Fibroblast of lung (primary cell): ENCODE data around the gene TMPRSS13. TPM values are rescaled to one million over a fixed set of nuclear protein-coding genes. Genes with fewer than 3 reads are reported as not detected.

ENCODE experiments used
- DNase-seq, 2 donors: peaks; one replicate each; pipeline versions ENCODE4 v3.0.0 to v3.0.0-alpha.2; 2010; ENCODE audit warnings: low read depth in 2 of 2
- H2AFZ ChIP-seq: 2 replicates; pipeline ENCODE4 v1.5.1; 2012; ENCODE audit warnings: low read length, control low read depth, inconsistent platforms
- H3K27ac ChIP-seq: 2 replicates; pipeline ENCODE4 v1.5.1; 2011; ENCODE audit warnings: low read length, control low read depth; ENCODE audit not compliant: insufficient read depth
- H3K27me3 ChIP-seq: 2 replicates; pipeline ENCODE4 v1.5.1; 2011; ENCODE audit warnings: mild to moderate bottlenecking, low read length; ENCODE audit not compliant: control insufficient read depth, insufficient read depth
- H3K36me3 ChIP-seq: 2 replicates; pipeline ENCODE4 v1.5.1; 2011; ENCODE audit warnings: low read length; ENCODE audit not compliant: control insufficient read depth, insufficient read depth
- H3K4me1 ChIP-seq: 2 replicates; pipeline ENCODE4 v1.5.1; 2011; ENCODE audit warnings: low read length; ENCODE audit not compliant: control insufficient read depth, insufficient read depth; ENCODE audit errors: extremely low read depth
- H3K4me2 ChIP-seq: 2 replicates; pipeline ENCODE4 v1.5.1; 2011; ENCODE audit warnings: low read length, control low read depth; ENCODE audit not compliant: insufficient read depth; ENCODE audit errors: extremely low read depth
- H3K4me3 ChIP-seq, 4 experiments: fragments of 200-600 bp in 1 of 4; sonication (generic) in 1 of 4; replicated peaks in 1 of 4; 2 replicates each; pipeline ENCODE4 v1.5.1; 2011 to 2016; ENCODE audit warnings: low read length in 4 of 4, low read depth in 3 of 4, mild to moderate bottlenecking in 3 of 4, control low read depth in 2 of 4, inconsistent platforms in 1 of 4, mixed read lengths in 1 of 4; ENCODE audit not compliant: insufficient read depth in 1 of 4; ENCODE audit errors: control extremely low read depth in 1 of 4
- H3K79me2 ChIP-seq: 2 replicates; pipeline ENCODE4 v1.5.1; 2012; ENCODE audit warnings: mild to moderate bottlenecking, low read length, inconsistent platforms; ENCODE audit not compliant: control insufficient read depth, insufficient read depth
- H3K9ac ChIP-seq: 2 replicates; pipeline ENCODE4 v1.5.1; 2011; ENCODE audit warnings: mild to moderate bottlenecking, low read length, control low read depth; ENCODE audit not compliant: insufficient read depth
- H3K9me3 ChIP-seq: 2 replicates; pipeline ENCODE4 v1.5.1; 2012; ENCODE audit warnings: low read depth, low read length; ENCODE audit not compliant: control insufficient read depth, insufficient read depth
- H4K20me1 ChIP-seq: 2 replicates; pipeline ENCODE4 v1.5.1; 2011; ENCODE audit warnings: low read length; ENCODE audit not compliant: control insufficient read depth, insufficient read depth; ENCODE audit errors: extremely low read depth
- EZH2 ChIP-seq: IDR thresholded peaks from 2 replicates; pipeline ENCODE4 v1.5.1; 2012; ENCODE audit warnings: low read length, control low read depth, mild to moderate bottlenecking; ENCODE audit errors: missing control alignments
- polyA plus RNA-seq, 2 donors: library from polyadenylated mRNA; depleted of rRNA in 1 of 2; stranded (reverse) in 1 of 2; unstranded in 1 of 2; fragments of >200 nt; gene quantifications; 2 replicates each; pipeline ENCODE4 v1.2.1, GENCODE V29; 2011 to 2012; ENCODE audit warnings: missing spikeins in 1 of 2
- total RNA-seq: library from RNA; depleted of rRNA; stranded (reverse); fragments of >200 nt; gene quantifications from 2 replicates; pipeline ENCODE4 v1.2.1, GENCODE V29; 2014
- TF ChIP-seq, protein P1 (sequence below), 2 donors: IDR thresholded peaks in 1 of 2; conservative IDR thresholded peaks in 1 of 2; 1 replicate in 1 of 2; 2 replicates in 1 of 2; pipeline ENCODE4 v1.5.1; 2011 to 2012; ENCODE audit warnings: low read length in 2 of 2, control low read depth in 1 of 2, inconsistent platforms in 1 of 2, low read depth in 1 of 2, mild to moderate bottlenecking in 1 of 2

The TMPRSS13 gene
- total and polyA plus RNA-seq, 2 donors (not counting 1 experiment from before 2014, with no cell fraction given): not detected

DNA sequence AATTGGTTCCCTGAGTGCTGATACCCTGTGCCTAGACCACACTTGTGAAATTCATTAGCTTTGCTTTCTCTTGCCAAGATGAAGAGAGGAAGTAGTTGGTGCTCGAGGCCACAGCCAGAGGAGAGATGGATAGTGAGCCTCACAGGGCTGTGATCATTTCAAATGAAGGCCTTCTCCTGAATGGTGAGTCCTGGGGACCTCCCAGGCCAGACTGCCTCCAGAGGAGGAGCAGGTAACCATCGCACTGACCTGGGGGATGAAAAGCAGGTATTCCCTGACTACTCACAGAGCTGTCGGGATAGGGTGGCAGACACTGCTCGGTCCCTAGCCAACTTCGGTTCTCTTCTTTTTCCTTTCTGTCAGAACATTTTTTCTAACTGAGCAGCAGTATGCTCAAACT is 48.0 kb downstream of the TMPRSS13 start:
- no peak overlapping the region for H3K27ac ChIP-seq
- no peak overlapping the region for H3K4me3 ChIP-seq
- H3K9me3 ChIP-seq: no peaks in the 10 kb centered on the region
- no peak for TF ChIP-seq EZH2
- TF ChIP-seq, protein P1, sequence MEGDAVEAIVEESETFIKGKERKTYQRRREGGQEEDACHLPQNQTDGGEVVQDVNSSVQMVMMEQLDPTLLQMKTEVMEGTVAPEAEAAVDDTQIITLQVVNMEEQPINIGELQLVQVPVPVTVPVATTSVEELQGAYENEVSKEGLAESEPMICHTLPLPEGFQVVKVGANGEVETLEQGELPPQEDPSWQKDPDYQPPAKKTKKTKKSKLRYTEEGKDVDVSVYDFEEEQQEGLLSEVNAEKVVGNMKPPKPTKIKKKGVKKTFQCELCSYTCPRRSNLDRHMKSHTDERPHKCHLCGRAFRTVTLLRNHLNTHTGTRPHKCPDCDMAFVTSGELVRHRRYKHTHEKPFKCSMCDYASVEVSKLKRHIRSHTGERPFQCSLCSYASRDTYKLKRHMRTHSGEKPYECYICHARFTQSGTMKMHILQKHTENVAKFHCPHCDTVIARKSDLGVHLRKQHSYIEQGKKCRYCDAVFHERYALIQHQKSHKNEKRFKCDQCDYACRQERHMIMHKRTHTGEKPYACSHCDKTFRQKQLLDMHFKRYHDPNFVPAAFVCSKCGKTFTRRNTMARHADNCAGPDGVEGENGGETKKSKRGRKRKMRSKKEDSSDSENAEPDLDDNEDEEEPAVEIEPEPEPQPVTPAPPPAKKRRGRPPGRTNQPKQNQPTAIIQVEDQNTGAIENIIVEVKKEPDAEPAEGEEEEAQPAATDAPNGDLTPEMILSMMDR (conservative IDR thresholded peaks at IDR 0.05 in 1 of 2, IDR thresholded peaks at IDR 0.05 in 1 of 2; ENCODE audit: low read depth in 1 of 2, low read length in 2 of 2): no peak
- no peaks in the 10 kb centered on the region for H3K4me1 ChIP-seq
- no peak overlapping the region for H3K9ac ChIP-seq
- H3K27me3 ChIP-seq: peaks cover 13% of the 10 kb centered on the region
- H3K79me2 ChIP-seq: no peaks in the 10 kb centered on the region
- H3K36me3 ChIP-seq: no peaks in the 10 kb centered on the region
- no peaks in the 10 kb centered on the region for H4K20me1 ChIP-seq
- H2AFZ ChIP-seq: no peak overlapping the region
- no peak for DNase-seq
- H3K4me2 ChIP-seq: no peak overlapping the region

DNA sequence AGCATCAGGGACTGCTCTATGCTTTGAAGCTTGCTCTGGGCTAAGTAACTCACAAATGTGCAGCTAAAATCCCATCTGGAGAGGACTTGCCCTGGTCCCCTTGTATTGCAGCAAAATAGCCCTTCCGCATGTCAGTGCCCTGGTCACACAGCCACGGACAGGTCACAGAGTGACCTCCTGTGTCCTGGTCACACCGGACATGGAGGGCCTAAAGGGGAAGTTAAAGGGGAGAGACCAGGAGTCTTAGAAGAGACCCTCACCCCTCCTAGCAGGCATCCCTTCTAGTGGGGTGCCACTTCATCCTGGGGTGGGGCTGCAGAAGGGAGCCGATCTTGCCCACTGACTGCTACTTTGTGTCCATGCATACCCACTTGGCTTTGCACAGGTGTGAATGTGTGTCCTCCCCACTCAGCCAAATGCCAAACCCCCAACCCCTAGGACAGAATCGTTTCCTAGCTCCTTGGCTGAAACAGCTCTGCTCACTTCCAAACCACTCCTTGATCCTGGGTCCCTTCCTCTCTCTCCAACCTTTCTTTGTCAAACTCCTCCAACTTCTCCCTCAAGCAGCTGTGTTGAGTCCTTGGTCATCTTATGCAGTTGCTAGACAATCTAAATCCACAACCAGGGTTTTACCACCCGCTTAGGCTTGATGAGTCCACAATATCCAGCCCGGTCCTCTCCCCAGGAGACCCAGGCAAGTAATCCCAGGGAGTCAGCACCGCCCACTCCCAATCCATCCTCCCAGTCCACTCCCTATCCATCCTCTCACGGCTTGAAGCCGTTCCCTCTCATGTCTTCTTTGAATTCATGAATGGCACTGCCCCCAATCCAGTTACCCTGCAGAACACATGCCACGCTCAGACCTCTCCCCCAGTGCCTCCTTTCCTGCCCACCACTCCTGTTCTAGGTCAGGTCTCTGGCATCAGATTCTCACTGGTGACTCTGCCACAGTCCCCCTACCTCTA is 49.4 kb downstream of the TMPRSS13 start:
- H2AFZ ChIP-seq: no peak overlapping the region
- H3K79me2 ChIP-seq: no peaks in the 10 kb centered on the region
- H3K36me3 ChIP-seq: no peaks in the 10 kb centered on the region
- no peaks in the 10 kb centered on the region for H3K9me3 ChIP-seq
- no peaks in the 10 kb centered on the region for H3K4me1 ChIP-seq
- H3K9ac ChIP-seq: no peak overlapping the region
- H4K20me1 ChIP-seq: no peaks in the 10 kb centered on the region
- no peak overlapping the region for H3K27ac ChIP-seq
- no peak for DNase-seq
- TF ChIP-seq, protein P1 (conservative IDR thresholded peaks at IDR 0.05 in 1 of 2, IDR thresholded peaks at IDR 0.05 in 1 of 2; ENCODE audit: low read depth in 1 of 2, low read length in 2 of 2): no peak
- TF ChIP-seq EZH2: no peak
- no peak overlapping the region for H3K4me2 ChIP-seq
- no peak overlapping the region for H3K4me3 ChIP-seq
- peaks cover 27% of the 10 kb centered on the region for H3K27me3 ChIP-seq

DNA sequence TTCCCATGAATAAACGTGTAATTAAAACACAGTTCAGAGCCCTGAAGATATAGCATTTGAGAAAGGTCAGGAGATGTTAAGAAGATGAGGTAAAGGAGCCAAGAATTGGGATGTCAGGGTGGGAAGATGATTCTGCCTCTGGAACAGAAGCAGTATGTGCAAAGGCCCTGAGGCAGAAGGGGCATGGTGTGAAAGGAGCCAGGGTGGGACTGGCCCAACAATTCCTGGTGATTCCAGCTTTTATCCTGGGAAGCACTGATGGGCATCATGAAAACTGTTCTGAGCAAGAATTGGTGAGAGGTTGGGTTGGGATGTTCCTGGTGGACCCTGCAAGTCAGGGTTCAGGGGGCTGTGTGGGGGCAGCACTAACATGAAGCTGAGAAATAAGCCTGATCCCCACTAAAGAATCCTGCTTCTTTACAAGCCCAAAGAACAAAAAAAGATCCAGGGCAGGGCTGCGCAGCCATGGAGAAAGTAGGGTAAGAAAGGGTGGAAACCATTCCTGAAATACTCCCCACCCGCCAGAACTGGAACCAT is 50.2 kb downstream of the TMPRSS13 start:
- H3K4me3 ChIP-seq: no peak overlapping the region
- DNase-seq: no peak
- H3K27ac ChIP-seq: no peak overlapping the region
- H3K36me3 ChIP-seq: no peaks in the 10 kb centered on the region
- H3K4me2 ChIP-seq: no peak overlapping the region
- H3K9me3 ChIP-seq: no peaks in the 10 kb centered on the region
- H3K79me2 ChIP-seq: no peaks in the 10 kb centered on the region
- H2AFZ ChIP-seq: no peak overlapping the region
- no peak overlapping the region for H3K9ac ChIP-seq
- peaks cover 27% of the 10 kb centered on the region for H3K27me3 ChIP-seq
- no peaks in the 10 kb centered on the region for H4K20me1 ChIP-seq
- no peaks in the 10 kb centered on the region for H3K4me1 ChIP-seq
- no peak for TF ChIP-seq EZH2
- TF ChIP-seq, protein P1 (conservative IDR thresholded peaks at IDR 0.05 in 1 of 2, IDR thresholded peaks at IDR 0.05 in 1 of 2; ENCODE audit: low read depth in 1 of 2, low read length in 2 of 2): no peak
